Measurements from ENCODE around the gene DHX58. TPM values are rescaled to one million over a fixed set of nuclear protein-coding genes. Genes with fewer than 3 reads are reported as not detected.

DHX58 gene
- total RNA-seq, 2 experiments from 2014 or later: 10.3 to 19.4 TPM

DNA sequence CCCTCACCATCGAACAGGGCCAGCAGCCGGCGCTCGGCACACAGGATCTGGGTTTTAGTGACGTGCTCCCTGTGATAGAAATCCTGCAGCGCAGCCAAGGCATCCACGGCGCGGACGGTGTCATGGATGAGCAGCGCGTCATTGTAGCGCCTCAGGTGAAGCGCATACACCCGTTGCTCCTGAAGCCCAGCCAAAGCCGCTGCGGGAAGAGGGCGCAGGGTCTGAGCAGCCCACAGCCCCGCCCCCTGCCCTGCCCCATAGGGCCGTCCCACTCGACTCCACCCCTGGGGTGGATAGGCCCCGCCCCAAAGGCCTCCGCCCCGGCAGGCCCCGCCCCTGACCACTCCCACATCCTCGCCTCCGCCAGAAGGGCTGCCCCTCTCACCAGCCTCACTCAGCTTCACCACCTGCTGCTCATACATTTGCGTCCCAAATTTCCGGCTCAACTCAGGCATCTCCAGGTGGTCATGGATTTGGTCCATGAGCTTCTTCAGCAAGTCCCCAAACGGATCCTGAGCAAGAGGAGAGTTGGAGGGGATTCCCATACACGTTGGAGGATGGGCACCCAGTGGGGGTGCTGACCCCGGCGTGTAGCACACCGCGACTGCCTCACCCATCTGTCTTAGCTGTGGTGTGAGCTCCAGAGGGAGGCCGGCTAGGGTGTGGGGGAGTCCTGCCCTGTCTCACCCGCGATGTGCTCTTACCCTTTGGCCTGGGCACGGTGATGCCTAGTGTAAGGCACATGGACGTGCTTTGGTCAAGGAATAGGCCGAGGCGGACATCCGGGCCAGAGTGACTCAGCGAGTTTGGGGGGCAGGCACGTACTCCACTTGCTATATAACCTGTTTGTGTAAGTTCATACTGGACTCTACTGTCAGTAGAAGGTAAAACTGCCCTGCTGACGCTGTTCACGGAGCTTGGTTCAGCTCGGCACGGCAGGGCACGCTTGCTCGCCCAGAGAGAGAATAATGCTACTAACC is 4.6 kb downstream of the DHX58 start:
- Histone ChIP-seq H3K27ac (ENCODE audit: low read depth, low read length, poor library complexity, severe bottlenecking) (peak overlapping the region; percentile 34), H3K4me1 (ENCODE audit: insufficient read depth, low read length, poor library complexity, severe bottlenecking) (peaks cover 36% of the 10 kb centered on the region), H3K9me3 (ENCODE audit: low read length) (no peaks in the 10 kb centered on the region), H3K4me2 (ENCODE audit: low read length) (peak overlapping the region; percentile 81), H4K20me1 (ENCODE audit: insufficient read depth, low read length) (no peaks in the 10 kb centered on the region), H3K79me2 (ENCODE audit: insufficient read depth, low read depth, low read length) (no peaks in the 10 kb centered on the region), H3K9me2 (ENCODE audit: insufficient read depth, low read length) (no peaks in the 10 kb centered on the region), H2AFZ (ENCODE audit: low read length) (no peak overlapping the region), H3K36me3 (ENCODE audit: insufficient read depth, low read length) (no peaks in the 10 kb centered on the region; the same call in 1 of the 2 replicates), H3K4me3 (ENCODE audit: low read depth, low read length, poor library complexity, severe bottlenecking) (peak overlapping the region; percentile 56)
- intact Hi-C loops (cut with micrococcal nuclease; ENCODE audit: unreplicated experiment): no loop called here
- TF ChIP-seq EZH2phosphoT487 (IDR thresholded peaks at IDR 0.05; ENCODE audit: borderline replicate concordance, low read depth, low read length): no peak
- TF ChIP-seq, protein P1, sequence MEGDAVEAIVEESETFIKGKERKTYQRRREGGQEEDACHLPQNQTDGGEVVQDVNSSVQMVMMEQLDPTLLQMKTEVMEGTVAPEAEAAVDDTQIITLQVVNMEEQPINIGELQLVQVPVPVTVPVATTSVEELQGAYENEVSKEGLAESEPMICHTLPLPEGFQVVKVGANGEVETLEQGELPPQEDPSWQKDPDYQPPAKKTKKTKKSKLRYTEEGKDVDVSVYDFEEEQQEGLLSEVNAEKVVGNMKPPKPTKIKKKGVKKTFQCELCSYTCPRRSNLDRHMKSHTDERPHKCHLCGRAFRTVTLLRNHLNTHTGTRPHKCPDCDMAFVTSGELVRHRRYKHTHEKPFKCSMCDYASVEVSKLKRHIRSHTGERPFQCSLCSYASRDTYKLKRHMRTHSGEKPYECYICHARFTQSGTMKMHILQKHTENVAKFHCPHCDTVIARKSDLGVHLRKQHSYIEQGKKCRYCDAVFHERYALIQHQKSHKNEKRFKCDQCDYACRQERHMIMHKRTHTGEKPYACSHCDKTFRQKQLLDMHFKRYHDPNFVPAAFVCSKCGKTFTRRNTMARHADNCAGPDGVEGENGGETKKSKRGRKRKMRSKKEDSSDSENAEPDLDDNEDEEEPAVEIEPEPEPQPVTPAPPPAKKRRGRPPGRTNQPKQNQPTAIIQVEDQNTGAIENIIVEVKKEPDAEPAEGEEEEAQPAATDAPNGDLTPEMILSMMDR (conservative IDR thresholded peaks at IDR 0.05; ENCODE audit: low read length): peak; percentile 19; the same call in 1 of the 2 replicates
- CTCF ChIA-PET (ENCODE audit: unreplicated experiment): interaction anchor here (0.6 kb wide), 3 partner anchors 118 to 339 kb away, joined by 4 to 11 read pairs (median 6); no protein-coding TSS in a partner anchor
- peak; percentile 94 for DNase-seq (ENCODE audit: low spot score)
- POLR2A ChIA-PET: interaction anchor here (1.6 kb wide), 1 partner anchor 90 kb away, joined by 3 read pairs; the partner anchor contains the start of gene DNAJC7
- BruUV-seq (replicated peaks): no TSS peak

DNA sequence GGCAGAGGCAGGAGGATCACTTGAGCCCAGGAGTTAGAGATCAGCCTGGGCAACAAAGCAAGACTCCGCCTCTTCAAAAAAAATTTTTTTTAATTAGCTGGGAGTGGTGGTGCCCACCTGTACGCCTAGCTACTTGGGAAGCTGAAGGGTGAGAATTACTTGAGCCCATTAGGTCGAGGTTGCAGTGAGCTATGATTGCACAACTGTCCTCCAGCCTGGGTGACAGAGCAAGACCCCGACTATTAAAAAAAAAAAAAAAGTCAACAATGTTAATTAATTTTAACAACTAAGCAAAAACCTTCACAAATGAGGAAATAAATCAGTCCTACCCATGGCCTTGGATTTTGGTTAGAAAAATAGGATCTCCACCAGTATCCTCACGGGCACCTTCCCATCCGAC is 5.4 kb downstream of the DHX58 start:
- H3K4me3 ChIP-seq (ENCODE audit: low read depth, low read length, poor library complexity, severe bottlenecking): peak overlapping the region; percentile 56
- POLR2A ChIA-PET: interaction anchor here (1.6 kb wide), 1 partner anchor 90 kb away, joined by 3 read pairs; the partner anchor contains the start of gene DNAJC7
- CTCF ChIA-PET (ENCODE audit: unreplicated experiment): no interaction called here

More for the DNA sequence above, 5.4 kb downstream of the DHX58 start:
- Histone ChIP-seq H3K4me2 (ENCODE audit: low read length) (peak overlapping the region; percentile 65), H4K20me1 (ENCODE audit: insufficient read depth, low read length) (no peaks in the 10 kb centered on the region), H3K36me3 (ENCODE audit: insufficient read depth, low read length) (no peaks in the 10 kb centered on the region), H3K9me2 (ENCODE audit: insufficient read depth, low read length) (no peaks in the 10 kb centered on the region), H3K79me2 (ENCODE audit: insufficient read depth, low read depth, low read length) (no peaks in the 10 kb centered on the region), H2AFZ (ENCODE audit: low read length) (no peak overlapping the region), H3K9me3 (ENCODE audit: low read length) (no peaks in the 10 kb centered on the region), H3K27ac (ENCODE audit: low read depth, low read length, poor library complexity, severe bottlenecking) (no peak overlapping the region), H3K4me1 (ENCODE audit: insufficient read depth, low read length, poor library complexity, severe bottlenecking) (peaks cover 31% of the 10 kb centered on the region)
- no peak for DNase-seq (ENCODE audit: low spot score)
- intact Hi-C loops (cut with micrococcal nuclease; ENCODE audit: unreplicated experiment): no loop called here
- BruUV-seq (replicated peaks): no TSS peak
- TF ChIP-seq, protein P1 (conservative IDR thresholded peaks at IDR 0.05; ENCODE audit: low read length): no peak
- no peak for TF ChIP-seq EZH2phosphoT487 (IDR thresholded peaks at IDR 0.05; ENCODE audit: borderline replicate concordance, low read depth, low read length)
